Measurements from ENCODE around the gene JUND. TPM values are rescaled to one million over a fixed set of nuclear protein-coding genes. Genes with fewer than 3 reads are reported as not detected.
A peak's percentile ranks its signal among the peaks of the same experiment; 100 is the strongest.

The JUND gene
- total and polyA plus RNA-seq, 2 experiments from 2014 or later: 40.0 to 181 TPM

DNA sequence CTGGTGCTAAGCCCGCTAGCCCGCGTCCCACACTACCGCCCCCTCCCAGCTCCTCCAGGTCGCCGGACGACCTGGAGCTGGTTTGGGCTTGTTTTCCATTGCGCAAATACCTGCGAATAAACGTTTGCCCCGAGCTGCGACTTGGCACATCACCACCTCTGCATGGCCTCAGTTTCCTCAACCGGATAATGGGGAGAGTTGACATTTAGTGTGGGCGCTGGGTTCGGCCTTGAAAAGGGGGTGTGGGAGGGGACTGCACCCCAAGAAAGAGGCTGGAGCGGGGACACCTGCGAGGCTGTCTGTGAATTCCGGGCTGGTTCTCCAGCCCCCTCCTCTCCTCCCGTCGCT is 11.0 kb upstream of the JUND start:
- Histone ChIP-seq H3K36me3 (ENCODE audit: insufficient read depth) (no peaks in the 10 kb centered on the region), H2AFZ (no peak overlapping the region), H3F3A (replicated peaks; ENCODE audit: low read depth) (peaks cover 27% of the 10 kb centered on the region), H3K4me1 (ENCODE audit: insufficient read depth) (peaks cover 47% of the 10 kb centered on the region), H3K4me2 (peak overlapping the region; percentile 94), H3K4me3 (peak overlapping the region; percentile 92), H3K27ac (ENCODE audit: low read depth) (peak overlapping the region; percentile 98), H3K9me2 (ENCODE audit: insufficient read depth) (no peaks in the 10 kb centered on the region), H3K79me2 (replicated peaks; ENCODE audit: insufficient read depth) (no peaks in the 10 kb centered on the region; the same call in 1 of the 2 replicates), H3K27me3 (ENCODE audit: insufficient read depth) (no peaks in the 10 kb centered on the region; the same call in 1 of the 2 replicates), H4K20me1 (replicated peaks; ENCODE audit: insufficient read depth) (no peaks in the 10 kb centered on the region)
- peak; percentile 10 for ATAC-seq
- Mint-ChIP-seq H3K27me3 (ENCODE audit: insufficient read depth, low read depth, poor library complexity) (peaks cover 25% of the 10 kb centered on the region), H3K9me3 (peaks cover 2% of the 10 kb centered on the region; the same call in 1 of the 3 replicates), H3K4me3 (peak overlapping the region; percentile 86), H3K4me1 (peaks cover 35% of the 10 kb centered on the region), H3K27ac (peak overlapping the region; percentile 92), H3K36me3 (ENCODE audit: low read depth) (no peaks in the 10 kb centered on the region)
- TF ChIP-seq, protein P1, sequence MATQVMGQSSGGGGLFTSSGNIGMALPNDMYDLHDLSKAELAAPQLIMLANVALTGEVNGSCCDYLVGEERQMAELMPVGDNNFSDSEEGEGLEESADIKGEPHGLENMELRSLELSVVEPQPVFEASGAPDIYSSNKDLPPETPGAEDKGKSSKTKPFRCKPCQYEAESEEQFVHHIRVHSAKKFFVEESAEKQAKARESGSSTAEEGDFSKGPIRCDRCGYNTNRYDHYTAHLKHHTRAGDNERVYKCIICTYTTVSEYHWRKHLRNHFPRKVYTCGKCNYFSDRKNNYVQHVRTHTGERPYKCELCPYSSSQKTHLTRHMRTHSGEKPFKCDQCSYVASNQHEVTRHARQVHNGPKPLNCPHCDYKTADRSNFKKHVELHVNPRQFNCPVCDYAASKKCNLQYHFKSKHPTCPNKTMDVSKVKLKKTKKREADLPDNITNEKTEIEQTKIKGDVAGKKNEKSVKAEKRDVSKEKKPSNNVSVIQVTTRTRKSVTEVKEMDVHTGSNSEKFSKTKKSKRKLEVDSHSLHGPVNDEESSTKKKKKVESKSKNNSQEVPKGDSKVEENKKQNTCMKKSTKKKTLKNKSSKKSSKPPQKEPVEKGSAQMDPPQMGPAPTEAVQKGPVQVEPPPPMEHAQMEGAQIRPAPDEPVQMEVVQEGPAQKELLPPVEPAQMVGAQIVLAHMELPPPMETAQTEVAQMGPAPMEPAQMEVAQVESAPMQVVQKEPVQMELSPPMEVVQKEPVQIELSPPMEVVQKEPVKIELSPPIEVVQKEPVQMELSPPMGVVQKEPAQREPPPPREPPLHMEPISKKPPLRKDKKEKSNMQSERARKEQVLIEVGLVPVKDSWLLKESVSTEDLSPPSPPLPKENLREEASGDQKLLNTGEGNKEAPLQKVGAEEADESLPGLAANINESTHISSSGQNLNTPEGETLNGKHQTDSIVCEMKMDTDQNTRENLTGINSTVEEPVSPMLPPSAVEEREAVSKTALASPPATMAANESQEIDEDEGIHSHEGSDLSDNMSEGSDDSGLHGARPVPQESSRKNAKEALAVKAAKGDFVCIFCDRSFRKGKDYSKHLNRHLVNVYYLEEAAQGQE (IDR thresholded peaks at IDR 0.05; ENCODE audit: unreplicated experiment): no peak
- TF ChIP-seq EZH2phosphoT487 (IDR thresholded peaks at IDR 0.05; ENCODE audit: unreplicated experiment): no peak
- TF ChIP-seq, protein P2, sequence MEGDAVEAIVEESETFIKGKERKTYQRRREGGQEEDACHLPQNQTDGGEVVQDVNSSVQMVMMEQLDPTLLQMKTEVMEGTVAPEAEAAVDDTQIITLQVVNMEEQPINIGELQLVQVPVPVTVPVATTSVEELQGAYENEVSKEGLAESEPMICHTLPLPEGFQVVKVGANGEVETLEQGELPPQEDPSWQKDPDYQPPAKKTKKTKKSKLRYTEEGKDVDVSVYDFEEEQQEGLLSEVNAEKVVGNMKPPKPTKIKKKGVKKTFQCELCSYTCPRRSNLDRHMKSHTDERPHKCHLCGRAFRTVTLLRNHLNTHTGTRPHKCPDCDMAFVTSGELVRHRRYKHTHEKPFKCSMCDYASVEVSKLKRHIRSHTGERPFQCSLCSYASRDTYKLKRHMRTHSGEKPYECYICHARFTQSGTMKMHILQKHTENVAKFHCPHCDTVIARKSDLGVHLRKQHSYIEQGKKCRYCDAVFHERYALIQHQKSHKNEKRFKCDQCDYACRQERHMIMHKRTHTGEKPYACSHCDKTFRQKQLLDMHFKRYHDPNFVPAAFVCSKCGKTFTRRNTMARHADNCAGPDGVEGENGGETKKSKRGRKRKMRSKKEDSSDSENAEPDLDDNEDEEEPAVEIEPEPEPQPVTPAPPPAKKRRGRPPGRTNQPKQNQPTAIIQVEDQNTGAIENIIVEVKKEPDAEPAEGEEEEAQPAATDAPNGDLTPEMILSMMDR (conservative IDR thresholded peaks at IDR 0.05; ENCODE audit: low read depth in 2 of 2): no peak
- no peak for TF ChIP-seq STAT1 (IDR thresholded peaks at IDR 0.05; ENCODE audit: unreplicated experiment)
- no peak for TF ChIP-seq ZNF114 (CRISPR knock-in tag; IDR thresholded peaks at IDR 0.05)
- DNase-seq (ENCODE audit: low spot score): peak; percentile 70

DNA sequence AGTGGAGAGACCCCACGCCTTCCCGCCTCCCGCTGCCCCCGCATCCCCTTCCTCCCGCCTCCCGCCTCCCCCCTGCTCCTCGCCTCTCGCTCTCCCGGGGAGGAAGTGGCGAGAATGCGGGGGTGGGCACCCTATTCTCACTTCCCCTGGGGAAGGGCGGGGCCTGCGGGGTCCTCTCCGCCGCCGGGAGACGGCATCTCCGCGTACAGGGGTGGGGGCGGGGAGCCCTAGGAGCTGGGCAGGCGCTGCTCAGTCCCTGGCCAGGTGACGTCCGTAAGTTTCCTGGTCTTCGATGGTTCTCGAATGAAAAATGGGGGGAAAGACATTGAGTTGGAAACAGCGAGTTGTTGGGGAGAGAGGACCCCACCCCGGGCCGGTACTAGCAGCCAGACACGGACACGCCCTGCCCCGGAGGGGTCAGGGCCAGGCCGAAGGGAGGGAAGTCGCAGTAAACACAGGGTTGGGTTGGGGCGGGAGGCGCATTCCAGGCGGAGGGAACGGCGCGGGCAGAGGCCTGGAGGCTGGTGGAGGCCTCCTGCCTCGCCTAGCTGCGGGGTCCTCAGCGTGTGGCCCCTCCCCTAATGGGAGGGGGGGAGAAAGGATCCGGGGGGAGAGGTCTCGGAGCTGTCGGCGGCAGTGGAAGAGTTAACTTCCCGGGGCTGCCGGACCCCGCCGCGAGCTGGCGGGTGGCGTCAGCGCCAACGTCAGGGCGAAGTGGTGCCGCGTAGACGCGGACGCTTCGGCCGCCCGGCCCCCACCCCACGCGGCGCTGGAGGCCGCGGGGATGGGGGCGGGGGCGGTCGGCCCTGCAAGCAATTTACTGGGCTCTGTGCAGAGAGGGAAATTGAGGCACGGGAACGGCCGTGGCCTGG is 10.4 kb upstream of the JUND start:
- Mint-ChIP-seq H3K4me3 (peak overlapping the region; percentile 86), H3K4me1 (peaks cover 38% of the 10 kb centered on the region), H3K36me3 (ENCODE audit: low read depth) (no peaks in the 10 kb centered on the region), H3K27me3 (ENCODE audit: insufficient read depth, low read depth, poor library complexity) (peaks cover 26% of the 10 kb centered on the region), H3K27ac (peak overlapping the region; percentile 97), H3K9me3 (peaks cover 2% of the 10 kb centered on the region; the same call in 1 of the 3 replicates)
- TF ChIP-seq CREB1 (CRISPR knock-in tag; IDR thresholded peaks at IDR 0.05; ENCODE audit: low read depth) (peak; percentile 84), EZH2 (IDR thresholded peaks at IDR 0.05; ENCODE audit: low read depth, unreplicated experiment) (peak; percentile 25), EZH2phosphoT487 (IDR thresholded peaks at IDR 0.05; ENCODE audit: unreplicated experiment) (no peak), POLR2AphosphoS5 (IDR thresholded peaks at IDR 0.05; ENCODE audit: low read depth) (peak; percentile 52; the same call in 1 of the 2 replicates)
- Histone ChIP-seq H3K4me1 (ENCODE audit: insufficient read depth) (peaks cover 45% of the 10 kb centered on the region), H2AFZ (peak overlapping the region; percentile 66), H3K9me2 (ENCODE audit: insufficient read depth) (no peaks in the 10 kb centered on the region), H3K27ac (ENCODE audit: low read depth) (peak overlapping the region; percentile 98), H4K20me1 (replicated peaks; ENCODE audit: insufficient read depth) (no peaks in the 10 kb centered on the region), H3K36me3 (ENCODE audit: insufficient read depth) (no peaks in the 10 kb centered on the region), H3K4me3 (peak overlapping the region; percentile 92), H3K4me2 (peak overlapping the region; percentile 94), H3F3A (replicated peaks; ENCODE audit: low read depth) (peaks cover 27% of the 10 kb centered on the region), H3K27me3 (ENCODE audit: insufficient read depth) (peaks cover 2% of the 10 kb centered on the region; the same call in 1 of the 2 replicates), H3K79me2 (replicated peaks; ENCODE audit: insufficient read depth) (no peaks in the 10 kb centered on the region; the same call in 1 of the 2 replicates)
- DNase-seq (ENCODE audit: low spot score): peak; percentile 86
- ATAC-seq: peak; percentile 42
